NB4 (cell line): ENCODE measurements around the gene ZNF491.
"Not testable (repeated sequence)": the region's sequence is repeated elsewhere in the genome, so short reads cannot be mapped to it uniquely, and the experiment has no call there.

Source experiments
- MAX ChIP-seq: IDR thresholded peaks from 2 replicates; pipeline ENCODE4 v1.6.1; 2011; ENCODE audit warnings: low read depth, low read length
- POLR2A ChIP-seq: IDR thresholded peaks from 2 replicates; pipeline ENCODE4 v1.6.1; 2011; ENCODE audit warnings: mild to moderate bottlenecking; ENCODE audit not compliant: insufficient read length; ENCODE audit errors: extremely low read depth
- TF ChIP-seq, protein P1 (sequence below): IDR thresholded peaks from one replicate; pipeline ENCODE4 v1.5.1; 2012; ENCODE audit warnings: low read depth, low read length

- TF ChIP-seq, protein P1, sequence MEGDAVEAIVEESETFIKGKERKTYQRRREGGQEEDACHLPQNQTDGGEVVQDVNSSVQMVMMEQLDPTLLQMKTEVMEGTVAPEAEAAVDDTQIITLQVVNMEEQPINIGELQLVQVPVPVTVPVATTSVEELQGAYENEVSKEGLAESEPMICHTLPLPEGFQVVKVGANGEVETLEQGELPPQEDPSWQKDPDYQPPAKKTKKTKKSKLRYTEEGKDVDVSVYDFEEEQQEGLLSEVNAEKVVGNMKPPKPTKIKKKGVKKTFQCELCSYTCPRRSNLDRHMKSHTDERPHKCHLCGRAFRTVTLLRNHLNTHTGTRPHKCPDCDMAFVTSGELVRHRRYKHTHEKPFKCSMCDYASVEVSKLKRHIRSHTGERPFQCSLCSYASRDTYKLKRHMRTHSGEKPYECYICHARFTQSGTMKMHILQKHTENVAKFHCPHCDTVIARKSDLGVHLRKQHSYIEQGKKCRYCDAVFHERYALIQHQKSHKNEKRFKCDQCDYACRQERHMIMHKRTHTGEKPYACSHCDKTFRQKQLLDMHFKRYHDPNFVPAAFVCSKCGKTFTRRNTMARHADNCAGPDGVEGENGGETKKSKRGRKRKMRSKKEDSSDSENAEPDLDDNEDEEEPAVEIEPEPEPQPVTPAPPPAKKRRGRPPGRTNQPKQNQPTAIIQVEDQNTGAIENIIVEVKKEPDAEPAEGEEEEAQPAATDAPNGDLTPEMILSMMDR = not testable (repeated sequence)
- not testable (repeated sequence) for TF ChIP-seq POLR2A, MAX
Measured at GRCh38 chr19:11847615-11848014, 49.3 kb downstream of the ZNF491 start.
